ENCODE data around the gene VIPR2.

VIPR2 gene

DNA sequence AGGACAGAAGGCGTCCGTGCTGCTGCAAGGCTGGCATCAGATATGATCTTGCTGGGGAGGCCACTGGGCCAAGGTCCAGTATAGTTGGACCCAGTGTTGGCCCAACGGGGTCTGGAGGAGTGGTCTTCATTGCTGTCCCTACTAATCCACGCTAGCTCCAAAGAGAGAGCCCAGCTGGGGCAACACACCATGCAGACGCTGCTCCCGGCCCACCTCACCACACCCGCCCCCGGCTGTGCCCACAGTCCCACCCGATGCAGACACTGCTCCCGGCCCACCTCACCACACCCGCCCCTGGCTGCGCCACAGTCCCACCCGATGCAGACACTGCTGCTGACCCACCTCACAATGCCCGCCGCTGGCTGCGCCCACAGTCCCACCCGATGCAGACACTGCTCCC lies 121.5 kb downstream of the VIPR2 start:
- H3K9me3 ChIP-seq (ENCODE audit: control insufficient read depth, low read length), result no peaks in the 10 kb centered on the region
- H3K4me3 ChIP-seq (ENCODE audit: low read length), result no peak overlapping the region
- peaks cover 3% of the 10 kb centered on the region for H3K27me3 ChIP-seq (ENCODE audit: control insufficient read depth, insufficient read depth, low read length)
- H3K36me3 ChIP-seq (ENCODE audit: control insufficient read depth, insufficient read depth, low read length), result no peaks in the 10 kb centered on the region
- H3K9ac ChIP-seq (ENCODE audit: low read length), result no peak overlapping the region
- peaks cover 12% of the 10 kb centered on the region for H3K4me1 ChIP-seq (ENCODE audit: control insufficient read depth, insufficient read depth, low read length)

- Histone ChIP-seq H3K36me3 (ENCODE audit: control insufficient read depth, insufficient read depth, low read length) (no peaks in the 10 kb centered on the region), H3K4me1 (ENCODE audit: control insufficient read depth, insufficient read depth, low read length) (peaks cover 4% of the 10 kb centered on the region), H3K27me3 (ENCODE audit: control insufficient read depth, insufficient read depth, low read length) (no peaks in the 10 kb centered on the region), H3K9me3 (ENCODE audit: control insufficient read depth, low read length) (no peaks in the 10 kb centered on the region), H3K4me3 (ENCODE audit: low read length) (no peak overlapping the region), H3K9ac (ENCODE audit: low read length) (no peak overlapping the region)
Observed at GRCh38 chr7:159022238-159022993, 122.3 kb downstream of the VIPR2 start.

GRCh38 chr7:159020987-159021386 lies 123.7 kb downstream of the VIPR2 start:
- Histone ChIP-seq H3K4me3 (ENCODE audit: low read length) (no peak overlapping the region), H3K27me3 (ENCODE audit: control insufficient read depth, insufficient read depth, low read length) (no peaks in the 10 kb centered on the region), H3K4me1 (ENCODE audit: control insufficient read depth, insufficient read depth, low read length) (no peaks in the 10 kb centered on the region), H3K36me3 (ENCODE audit: control insufficient read depth, insufficient read depth, low read length) (no peaks in the 10 kb centered on the region), H3K9me3 (ENCODE audit: control insufficient read depth, low read length) (no peaks in the 10 kb centered on the region), H3K9ac (ENCODE audit: low read length) (no peak overlapping the region)

- Histone ChIP-seq H3K4me1 (ENCODE audit: control insufficient read depth, insufficient read depth, low read length) (peaks cover 5% of the 10 kb centered on the region), H3K27me3 (ENCODE audit: control insufficient read depth, insufficient read depth, low read length) (no peaks in the 10 kb centered on the region), H3K9me3 (ENCODE audit: control insufficient read depth, low read length) (no peaks in the 10 kb centered on the region), H3K36me3 (ENCODE audit: control insufficient read depth, insufficient read depth, low read length) (no peaks in the 10 kb centered on the region), H3K9ac (ENCODE audit: low read length) (no peak overlapping the region), H3K4me3 (ENCODE audit: low read length) (no peak overlapping the region)
Observed at GRCh38 chr7:159019111-159019510, 125.6 kb downstream of the VIPR2 start.

DNA sequence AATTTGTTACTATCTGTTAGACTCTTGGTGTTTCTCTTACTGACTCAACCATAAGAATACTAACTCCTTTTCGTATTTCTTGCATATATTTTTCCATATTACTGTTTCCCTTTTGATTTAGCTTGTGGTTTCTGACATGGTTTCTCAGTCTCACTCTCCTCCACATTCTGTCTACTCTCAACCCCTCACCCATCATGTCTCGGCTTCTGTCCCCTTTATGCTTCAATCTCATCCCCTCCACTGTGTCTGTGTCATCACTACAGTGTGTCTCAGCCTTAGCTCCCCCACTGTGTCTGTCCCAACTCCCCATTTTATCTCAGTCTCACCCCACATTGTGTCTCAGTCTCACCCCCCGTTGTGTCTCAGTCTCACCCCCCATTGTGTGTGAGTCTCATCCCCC lies 126.9 kb downstream of the VIPR2 start:
- H3K4me1 ChIP-seq (ENCODE audit: control insufficient read depth, insufficient read depth, low read length), result peaks cover 11% of the 10 kb centered on the region
- no peaks in the 10 kb centered on the region for H3K27me3 ChIP-seq (ENCODE audit: control insufficient read depth, insufficient read depth, low read length)
- H3K9ac ChIP-seq (ENCODE audit: low read length), result no peak overlapping the region
- no peak overlapping the region for H3K4me3 ChIP-seq (ENCODE audit: low read length)
- H3K36me3 ChIP-seq (ENCODE audit: control insufficient read depth, insufficient read depth, low read length), result no peaks in the 10 kb centered on the region
- H3K9me3 ChIP-seq (ENCODE audit: control insufficient read depth, low read length), result no peaks in the 10 kb centered on the region

GRCh38 chr7:159017210-159017609 lies 127.5 kb downstream of the VIPR2 start:
- H3K36me3 ChIP-seq (ENCODE audit: control insufficient read depth, insufficient read depth, low read length), result no peaks in the 10 kb centered on the region
- no peak overlapping the region for H3K4me3 ChIP-seq (ENCODE audit: low read length)
- H3K27me3 ChIP-seq (ENCODE audit: control insufficient read depth, insufficient read depth, low read length), result no peaks in the 10 kb centered on the region
- no peak overlapping the region for H3K9ac ChIP-seq (ENCODE audit: low read length)
- no peaks in the 10 kb centered on the region for H3K9me3 ChIP-seq (ENCODE audit: control insufficient read depth, low read length)
- H3K4me1 ChIP-seq (ENCODE audit: control insufficient read depth, insufficient read depth, low read length), result peaks cover 11% of the 10 kb centered on the region

DNA sequence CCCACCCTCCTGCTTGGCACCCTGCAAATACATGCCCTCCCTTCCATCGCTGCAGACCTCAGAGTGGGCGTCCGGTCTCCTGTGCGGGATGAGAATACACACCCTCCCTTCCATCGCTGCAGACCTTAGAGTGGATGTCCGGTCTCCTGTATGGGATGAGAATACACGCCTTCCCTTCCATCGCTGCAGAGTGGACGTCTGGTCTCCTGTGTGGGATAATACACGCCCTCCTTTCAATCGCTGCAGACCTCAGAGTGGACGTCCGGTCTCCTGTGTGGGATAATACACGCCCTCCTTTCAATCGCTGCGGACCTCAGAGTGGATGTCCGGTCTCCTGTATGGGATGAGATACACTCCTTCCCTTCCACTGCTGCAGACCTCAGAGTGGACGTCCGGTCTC lies 128.1 kb downstream of the VIPR2 start:
- peaks cover 13% of the 10 kb centered on the region for H3K4me1 ChIP-seq (ENCODE audit: control insufficient read depth, insufficient read depth, low read length)
- no peaks in the 10 kb centered on the region for H3K36me3 ChIP-seq (ENCODE audit: control insufficient read depth, insufficient read depth, low read length)
- H3K27me3 ChIP-seq (ENCODE audit: control insufficient read depth, insufficient read depth, low read length), result no peaks in the 10 kb centered on the region
- H3K4me3 ChIP-seq (ENCODE audit: low read length), result no peak overlapping the region
- no peaks in the 10 kb centered on the region for H3K9me3 ChIP-seq (ENCODE audit: control insufficient read depth, low read length)
- H3K9ac ChIP-seq (ENCODE audit: low read length), result no peak overlapping the region

DNA sequence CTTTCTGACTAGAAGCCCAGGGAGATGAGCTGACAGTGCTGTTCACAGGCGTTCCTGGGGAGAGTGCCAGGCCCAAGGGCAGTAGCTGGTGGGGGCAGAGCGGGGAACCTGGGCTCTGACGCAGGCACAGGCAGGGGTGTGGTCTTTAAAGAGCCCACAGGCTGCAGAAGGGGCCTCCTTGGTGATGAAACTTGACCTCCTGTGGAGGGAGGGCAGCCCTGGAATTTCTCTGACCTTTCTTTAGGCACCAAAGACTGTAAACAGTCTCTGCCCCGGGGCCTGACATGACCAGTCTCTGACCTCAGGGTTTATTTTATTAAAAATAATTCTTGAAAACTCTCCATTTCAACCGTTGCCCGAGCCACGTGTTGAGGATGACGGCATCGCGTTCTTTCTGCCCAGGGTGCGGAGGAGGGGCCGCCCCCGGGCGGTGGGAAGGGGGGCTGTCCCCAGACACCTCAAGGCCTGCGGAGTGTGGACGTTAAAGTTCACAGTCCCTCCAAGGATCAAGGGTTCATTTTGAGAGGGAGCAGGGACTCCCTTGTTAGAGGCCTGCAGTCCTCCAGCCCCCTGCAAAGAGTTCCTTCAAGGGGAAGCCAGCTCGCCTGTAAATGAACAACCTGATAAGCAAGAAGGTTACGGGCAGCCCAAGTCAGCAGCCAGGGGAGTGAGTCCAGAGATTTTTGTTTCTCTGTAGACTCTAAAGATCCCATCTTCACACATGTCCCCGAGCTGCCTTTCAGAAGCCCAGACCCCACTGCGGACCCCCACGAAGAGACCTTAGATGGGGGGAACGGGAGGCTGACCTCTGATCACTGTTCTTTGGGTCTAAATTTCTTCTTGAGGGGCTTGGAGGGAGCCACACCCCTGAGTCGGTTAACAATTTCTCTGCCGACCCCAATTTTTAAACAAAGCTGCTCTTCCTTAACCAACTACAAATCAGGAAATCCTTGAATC lies 128.9 kb downstream of the VIPR2 start:
- Histone ChIP-seq H3K9ac (ENCODE audit: low read length) (no peak overlapping the region), H3K9me3 (ENCODE audit: control insufficient read depth, low read length) (no peaks in the 10 kb centered on the region), H3K36me3 (ENCODE audit: control insufficient read depth, insufficient read depth, low read length) (no peaks in the 10 kb centered on the region), H3K4me3 (ENCODE audit: low read length) (no peak overlapping the region), H3K4me1 (ENCODE audit: control insufficient read depth, insufficient read depth, low read length) (peaks cover 15% of the 10 kb centered on the region), H3K27me3 (ENCODE audit: control insufficient read depth, insufficient read depth, low read length) (no peaks in the 10 kb centered on the region)

DNA sequence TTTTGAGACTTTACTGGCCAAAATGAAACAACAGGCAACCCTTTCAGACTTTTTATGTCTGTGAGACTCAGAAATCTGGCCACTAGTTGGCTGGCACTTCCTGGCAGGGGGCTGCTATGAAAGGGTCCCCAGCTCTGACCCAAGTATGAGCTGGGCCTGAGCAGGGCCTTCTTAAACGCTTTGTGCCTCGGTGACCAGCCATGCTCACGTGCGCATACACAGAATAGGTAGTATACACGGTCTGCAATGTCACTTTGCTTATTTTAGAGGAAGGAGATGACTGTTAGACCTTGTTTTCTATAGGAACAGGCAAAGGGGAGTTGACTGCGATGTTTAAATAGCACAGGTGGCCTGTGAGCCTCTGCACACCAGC lies 129.6 kb downstream of the VIPR2 start:
- Histone ChIP-seq H3K27me3 (ENCODE audit: control insufficient read depth, insufficient read depth, low read length) (no peaks in the 10 kb centered on the region), H3K9me3 (ENCODE audit: control insufficient read depth, low read length) (no peaks in the 10 kb centered on the region), H3K4me1 (ENCODE audit: control insufficient read depth, insufficient read depth, low read length) (peaks cover 15% of the 10 kb centered on the region), H3K9ac (ENCODE audit: low read length) (no peak overlapping the region), H3K4me3 (ENCODE audit: low read length) (no peak overlapping the region), H3K36me3 (ENCODE audit: control insufficient read depth, insufficient read depth, low read length) (no peaks in the 10 kb centered on the region)

DNA sequence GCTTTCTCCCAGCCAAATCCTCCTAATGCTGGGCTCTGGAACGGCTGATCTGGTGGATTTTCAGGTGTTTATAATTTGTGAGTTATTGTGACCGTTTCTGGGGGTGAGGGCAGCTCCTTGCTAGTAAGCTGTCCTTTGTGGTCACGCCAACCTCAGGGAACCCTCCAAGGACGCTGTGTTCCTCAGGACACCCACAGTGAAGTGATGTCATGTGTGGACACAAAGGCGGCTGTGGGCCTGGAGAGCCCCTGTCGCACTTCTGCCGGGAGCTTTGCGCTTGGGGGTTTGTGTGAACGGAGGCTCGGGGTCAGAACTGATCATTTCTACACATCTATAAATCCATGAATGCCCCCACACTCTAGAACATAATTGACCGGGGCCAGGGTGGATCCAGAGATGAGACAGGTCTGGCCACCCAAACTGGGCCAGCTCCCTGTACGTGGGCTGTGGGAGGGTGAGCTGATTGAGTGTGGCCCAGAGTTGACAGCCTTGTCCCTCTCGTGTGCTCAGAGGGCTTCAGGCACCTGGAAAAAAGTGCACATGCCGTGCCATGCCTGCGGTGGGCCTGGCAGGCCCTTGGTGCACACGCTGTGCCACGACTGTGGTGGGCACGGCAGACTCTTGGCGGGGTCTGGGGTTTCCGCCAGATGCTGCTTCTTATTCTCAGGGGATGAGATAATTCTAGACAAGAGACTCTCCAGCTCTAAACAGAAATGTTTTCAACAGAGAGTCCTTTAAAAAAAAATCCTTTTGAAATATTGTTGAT lies 130.2 kb downstream of the VIPR2 start:
- Histone ChIP-seq H3K4me1 (ENCODE audit: control insufficient read depth, insufficient read depth, low read length) (peaks cover 15% of the 10 kb centered on the region), H3K27me3 (ENCODE audit: control insufficient read depth, insufficient read depth, low read length) (no peaks in the 10 kb centered on the region), H3K9me3 (ENCODE audit: control insufficient read depth, low read length) (no peaks in the 10 kb centered on the region), H3K4me3 (ENCODE audit: low read length) (no peak overlapping the region), H3K36me3 (ENCODE audit: control insufficient read depth, insufficient read depth, low read length) (no peaks in the 10 kb centered on the region), H3K9ac (ENCODE audit: low read length) (no peak overlapping the region)

GRCh38 chr7:159013825-159014289 lies 130.8 kb downstream of the VIPR2 start:
- Histone ChIP-seq H3K9me3 (ENCODE audit: control insufficient read depth, low read length) (no peaks in the 10 kb centered on the region), H3K4me1 (ENCODE audit: control insufficient read depth, insufficient read depth, low read length) (peaks cover 15% of the 10 kb centered on the region), H3K36me3 (ENCODE audit: control insufficient read depth, insufficient read depth, low read length) (no peaks in the 10 kb centered on the region), H3K9ac (ENCODE audit: low read length) (no peak overlapping the region), H3K27me3 (ENCODE audit: control insufficient read depth, insufficient read depth, low read length) (no peaks in the 10 kb centered on the region), H3K4me3 (ENCODE audit: low read length) (no peak overlapping the region)

Data from mucosa of stomach (tissue), 1 donor.